Lung (tissue), 12 donors: ENCODE measurements around the gene SDK2. TPM values are rescaled to one million over a fixed set of nuclear protein-coding genes. Genes with fewer than 3 reads are reported as not detected.

Source experiments
- ATAC-seq: fragments of 200-7000 bp; cut with Tn5 transposase; one replicate; pipeline ENCODE4 v1.9.1; 2020; ENCODE audit warnings: moderate number of reproducible peaks; ENCODE audit not compliant: insufficient read depth, low FRiP score
- DNase-seq, 3 donors: peaks; one replicate each; pipeline ENCODE4 v3.0.0-alpha.2; 2013 to 2017
- H3K27ac ChIP-seq, 2 donors: one replicate each; pipeline ENCODE4 v1.5.1; 2013; ENCODE audit warnings: mild to moderate bottlenecking in 2 of 2, moderate library complexity in 2 of 2, control low read depth in 1 of 2, inconsistent platforms in 1 of 2, low read depth in 1 of 2, low read length in 1 of 2
- H3K27me3 ChIP-seq, 3 donors: one replicate each; pipeline ENCODE4 v1.5.1; 2013; ENCODE audit warnings: low read length in 2 of 3; ENCODE audit not compliant: control insufficient read depth in 3 of 3, insufficient read depth in 3 of 3
- H3K36me3 ChIP-seq, 4 donors: one replicate each; pipeline ENCODE4 v1.5.1; 2013; ENCODE audit warnings: low read length in 4 of 4, mild to moderate bottlenecking in 1 of 4, moderate library complexity in 1 of 4; ENCODE audit not compliant: control insufficient read depth in 4 of 4, insufficient read depth in 4 of 4
- H3K4me1 ChIP-seq, 5 donors: one replicate each; pipeline ENCODE4 v1.5.1; 2013; ENCODE audit warnings: low read length in 5 of 5, mild to moderate bottlenecking in 2 of 5, moderate library complexity in 1 of 5; ENCODE audit not compliant: control insufficient read depth in 5 of 5, insufficient read depth in 5 of 5
- H3K4me3 ChIP-seq: one replicate; pipeline ENCODE4 v1.5.1; 2013; ENCODE audit warnings: mild to moderate bottlenecking, control low read depth, moderate library complexity
- H3K9ac ChIP-seq, 2 donors: one replicate each; pipeline ENCODE4 v1.5.1; 2013; ENCODE audit warnings: low read length in 2 of 2, control low read depth in 1 of 2; ENCODE audit not compliant: insufficient read depth in 1 of 2
- H3K9me3 ChIP-seq, 4 donors: one replicate each; pipeline ENCODE4 v1.5.1; 2013; ENCODE audit warnings: low read length in 3 of 4, mild to moderate bottlenecking in 1 of 4, moderate library complexity in 1 of 4; ENCODE audit not compliant: control insufficient read depth in 4 of 4, insufficient read depth in 3 of 4
- CTCF ChIP-seq: IDR thresholded peaks from 2 replicates; pipeline ENCODE4 v1.5.1; 2012; ENCODE audit warnings: mild to moderate bottlenecking; ENCODE audit errors: control extremely low read depth, extremely low read depth
- WGBS, 2 donors: extraction: QIAGEN DNeasy Blood & Tissue Kit; methylation state at CpG; one replicate each; pipeline ENCODE4 v1.1.7; 2013; 5-methylcytosine and 5-hydroxymethylcytosine counted together
- polyA plus RNA-seq, 2 donors: library from polyadenylated mRNA; stranded (reverse); fragments of 200-250 nt; gene quantifications; one replicate each; pipeline ENCODE4 v1.2.1, GENCODE V29; 2013
- total RNA-seq, 2 donors: library from RNA; depleted of rRNA in 1 of 2; stranded (reverse); fragments of >200 nt in 1 of 2; gene quantifications; one replicate each; pipeline ENCODE4 v1.2.1, GENCODE V29; 2014 to 2021
- donor health status: control.
- donor health status: control.
- donor health status: Bipolar disorder and iron deficiency.
- donor health status: healthy.
- donor health status: DM: yes; HTN: yes; CAD: no.

SDK2 gene
- total and polyA plus RNA-seq, 4 donors = 0.91 to 41.7 (median 4.3) TPM

GRCh38 chr17:73414171-73414955 lies 229.9 kb downstream of the SDK2 start:
- TF ChIP-seq CTCF = no peak
- DNase-seq = no peak
- peaks cover 0 to 6% (median 0%) of the 10 kb centered on the region in 4 donors for H3K36me3 ChIP-seq
- H3K27me3 ChIP-seq = no peaks in the 10 kb centered on the region
- no peaks in the 10 kb centered on the region for H3K9me3 ChIP-seq
- no peak overlapping the region for H3K27ac ChIP-seq
- 90 to 91% methylated on average over 20 of the region's 20 CpGs for WGBS, 2 donors
- H3K4me1 ChIP-seq = peaks cover 0 to 1% (median 0%) of the 10 kb centered on the region in 5 donors
- no peak overlapping the region for H3K9ac ChIP-seq
- ATAC-seq = no peak
- H3K4me3 ChIP-seq = no peak overlapping the region

GRCh38 chr17:73412914-73413313 lies 231.3 kb downstream of the SDK2 start:
- no peak overlapping the region for H3K9ac ChIP-seq
- no peak for DNase-seq
- no peaks in the 10 kb centered on the region for H3K9me3 ChIP-seq

GRCh38 chr17:73411313-73411747 lies 232.9 kb downstream of the SDK2 start:
- no peak for ATAC-seq
- H3K9ac ChIP-seq = no peak overlapping the region
- H3K4me1 ChIP-seq = peaks cover 0 to 1% (median 0%) of the 10 kb centered on the region in 5 donors
- H3K9me3 ChIP-seq = no peaks in the 10 kb centered on the region
- no peak overlapping the region for H3K27ac ChIP-seq
- no peaks in the 10 kb centered on the region for H3K27me3 ChIP-seq
- no peaks in the 10 kb centered on the region for H3K36me3 ChIP-seq
- no peak for DNase-seq
- H3K4me3 ChIP-seq = no peak overlapping the region
- WGBS, 2 donors = 86 to 90% methylated on average over 13 of the region's 13 CpGs
- TF ChIP-seq CTCF = no peak

More at GRCh38 chr17:73412914-73413313, 231.3 kb downstream of the SDK2 start:
- TF ChIP-seq CTCF = no peak
- no peak for ATAC-seq
- peaks cover 0 to 1% (median 0%) of the 10 kb centered on the region in 5 donors for H3K4me1 ChIP-seq
- WGBS, 2 donors = 79 to 82% methylated on average over 7 of the region's 7 CpGs
- H3K27me3 ChIP-seq = no peaks in the 10 kb centered on the region
- H3K27ac ChIP-seq = no peak overlapping the region
- no peaks in the 10 kb centered on the region for H3K36me3 ChIP-seq
- no peak overlapping the region for H3K4me3 ChIP-seq
